AG04450 (cell line): ENCODE results near the gene BCL2L12. TPM values are rescaled to one million over a fixed set of nuclear protein-coding genes. Genes with fewer than 3 reads are reported as not detected.
"Not testable (repeated sequence)": the region's sequence is repeated elsewhere in the genome, so short reads cannot be mapped to it uniquely, and the experiment has no call there.

Source experiments
- CTCF ChIA-PET: fragments of 300-600, 350-600 bp; formaldehyde crosslinking; extraction: SDS; loops from one replicate; lab custom pipeline; 2022; ENCODE audit warnings: antibody characterized with exemption, inconsistent platforms; lab: Charles Lee
- POLR2A ChIA-PET: fragments of 350-600 bp; formaldehyde crosslinking; extraction: SDS; loops from one replicate; lab custom pipeline; 2021; ENCODE audit warnings: antibody characterized with exemption, inconsistent platforms; lab: Yijun Ruan, JAX
- DNase-seq: peaks from one replicate; pipeline ENCODE4 v3.0.0-alpha.2; 2011; ENCODE audit warnings: low read depth, low spot score
- H3K27ac ChIP-seq: one replicate; pipeline ENCODE4 v1.5.1; 2012; ENCODE audit warnings: low read depth, low read length, control low read depth
- H3K27me3 ChIP-seq: one replicate; pipeline ENCODE4 v1.6.0; 2012; ENCODE audit warnings: low read length; ENCODE audit not compliant: control insufficient read depth, insufficient read depth
- H3K4me3 ChIP-seq: 2 replicates; pipeline ENCODE4 v1.5.1; 2011; ENCODE audit warnings: mild to moderate bottlenecking, low read depth, low read length, control low read depth
- H3K9me3 ChIP-seq: 2 replicates; pipeline ENCODE4 v1.5.1; 2012; ENCODE audit warnings: low read length; ENCODE audit not compliant: control insufficient read depth, insufficient read depth
- polyA minus RNA-seq: library from RNA; depleted of rRNA, polyadenylated mRNA; stranded (reverse); fragments of >200 nt; gene quantifications from 2 replicates; pipeline ENCODE4 v1.2.3, GENCODE V29; 2011; rRNA and poly(A)+ RNA removed
- polyA plus RNA-seq: library from polyadenylated mRNA; depleted of rRNA; stranded (reverse); fragments of >200 nt; gene quantifications from 2 replicates; pipeline ENCODE4 v1.2.3, GENCODE V29; 2011; rRNA removed
- TF ChIP-seq, protein P1 (sequence below): IDR thresholded peaks from 2 replicates; pipeline ENCODE4 v1.5.1; 2011; ENCODE audit warnings: low read depth, low read length, control low read depth, inconsistent platforms

The BCL2L12 gene, protein sequence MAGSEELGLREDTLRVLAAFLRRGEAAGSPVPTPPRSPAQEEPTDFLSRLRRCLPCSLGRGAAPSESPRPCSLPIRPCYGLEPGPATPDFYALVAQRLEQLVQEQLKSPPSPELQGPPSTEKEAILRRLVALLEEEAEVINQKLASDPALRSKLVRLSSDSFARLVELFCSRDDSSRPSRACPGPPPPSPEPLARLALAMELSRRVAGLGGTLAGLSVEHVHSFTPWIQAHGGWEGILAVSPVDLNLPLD
- polyA plus RNA-seq = 8.8 and 10.9 TPM in 2 replicates
- 4.4 and 5.9 TPM in 2 replicates for polyA minus RNA-seq

DNA sequence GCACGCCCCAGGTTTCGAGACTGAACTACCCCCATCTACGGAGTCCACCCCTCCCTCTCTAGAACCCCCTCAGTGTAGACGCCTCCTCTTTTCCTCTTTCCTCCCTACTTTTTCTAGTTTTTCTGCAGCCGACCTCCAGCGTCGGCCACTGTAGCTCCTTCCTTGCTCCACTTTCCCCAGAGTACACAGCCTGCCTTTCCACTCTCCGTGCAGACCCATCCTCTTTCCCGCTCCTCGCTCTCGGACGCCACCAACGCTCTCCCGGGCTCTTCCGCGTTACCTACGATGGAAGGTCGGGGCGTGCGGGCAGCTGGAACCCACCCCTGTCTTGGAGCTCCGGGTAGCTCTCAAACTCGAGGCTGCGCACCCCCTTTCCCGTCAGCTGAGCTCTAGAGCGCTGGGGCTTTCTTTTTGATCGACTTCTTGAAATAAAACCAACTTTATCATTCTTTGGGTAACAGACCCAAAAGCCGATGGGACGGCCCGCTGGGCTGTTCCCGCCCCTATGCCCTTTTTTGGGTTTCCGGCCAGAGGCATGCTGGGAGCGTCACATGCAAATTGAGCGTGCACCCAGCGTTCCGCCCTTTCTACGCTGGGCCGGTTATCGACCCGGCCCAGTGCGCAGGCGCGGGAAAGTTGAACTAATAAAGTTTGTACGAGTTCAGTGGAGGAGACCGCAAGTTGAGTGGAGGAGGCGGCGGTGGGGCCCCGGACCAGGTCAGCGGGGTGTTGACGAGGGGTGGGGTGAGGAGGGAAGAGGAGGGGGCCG, at the start of gene BCL2L12, which contains the start of gene IRF3:
Gene BCL2L12, plus strand, starts transcription at position 583 of the 769 bp plus-strand sequence. CDS start 760 bp downstream, outside the sequence.
Gene IRF3, minus strand, starts transcription at position 507 of the 769 bp plus-strand sequence. CDS start 1,019 bp downstream, outside the sequence.
- ChIA-PET POLR2A (interaction anchor here (0.8 to 1.1 kb wide), 4 partner anchors 11 to 75 kb away, joined by 3 to 6 read pairs (median 4); partner anchors contain the start of gene RRAS), CTCF (no interaction called here)
- peak; percentile 91 for DNase-seq
- Histone ChIP-seq H3K27ac (peak within 1 kb of the TSS; percentile 75), H3K27me3 (no peaks in the 10 kb centered on the region), H3K9me3 (no peaks in the 10 kb centered on the region; the same call in 1 of the 2 replicates), H3K4me3 (peak within 1 kb of the TSS; percentile 93)
- TF ChIP-seq, protein P1, sequence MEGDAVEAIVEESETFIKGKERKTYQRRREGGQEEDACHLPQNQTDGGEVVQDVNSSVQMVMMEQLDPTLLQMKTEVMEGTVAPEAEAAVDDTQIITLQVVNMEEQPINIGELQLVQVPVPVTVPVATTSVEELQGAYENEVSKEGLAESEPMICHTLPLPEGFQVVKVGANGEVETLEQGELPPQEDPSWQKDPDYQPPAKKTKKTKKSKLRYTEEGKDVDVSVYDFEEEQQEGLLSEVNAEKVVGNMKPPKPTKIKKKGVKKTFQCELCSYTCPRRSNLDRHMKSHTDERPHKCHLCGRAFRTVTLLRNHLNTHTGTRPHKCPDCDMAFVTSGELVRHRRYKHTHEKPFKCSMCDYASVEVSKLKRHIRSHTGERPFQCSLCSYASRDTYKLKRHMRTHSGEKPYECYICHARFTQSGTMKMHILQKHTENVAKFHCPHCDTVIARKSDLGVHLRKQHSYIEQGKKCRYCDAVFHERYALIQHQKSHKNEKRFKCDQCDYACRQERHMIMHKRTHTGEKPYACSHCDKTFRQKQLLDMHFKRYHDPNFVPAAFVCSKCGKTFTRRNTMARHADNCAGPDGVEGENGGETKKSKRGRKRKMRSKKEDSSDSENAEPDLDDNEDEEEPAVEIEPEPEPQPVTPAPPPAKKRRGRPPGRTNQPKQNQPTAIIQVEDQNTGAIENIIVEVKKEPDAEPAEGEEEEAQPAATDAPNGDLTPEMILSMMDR = no peak

DNA sequence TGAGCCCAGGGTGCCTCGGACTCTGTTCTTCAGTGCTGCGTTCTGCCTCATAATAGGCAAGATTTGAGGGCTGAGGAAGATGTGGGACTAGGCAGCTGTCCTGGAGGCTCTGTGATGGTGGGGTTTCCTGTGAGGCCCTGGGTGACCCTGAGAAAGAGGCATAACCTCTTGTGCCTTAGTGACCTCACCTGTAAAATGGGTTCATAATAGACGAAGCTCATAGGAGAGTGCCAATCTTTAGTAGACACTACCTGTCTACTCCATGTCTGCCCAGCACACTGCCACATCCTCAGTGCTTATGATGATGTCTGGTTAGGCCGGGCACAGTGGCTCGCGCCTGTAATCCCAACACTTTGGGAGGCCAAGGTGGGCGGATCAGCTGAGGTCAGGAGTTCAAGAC, 49.2 kb upstream of the BCL2L12 start:
- no peak overlapping the region for H3K4me3 ChIP-seq
- TF ChIP-seq, protein P1 = no peak
- H3K27me3 ChIP-seq = no peaks in the 10 kb centered on the region
- H3K27ac ChIP-seq = no peak overlapping the region
- POLR2A ChIA-PET = no interaction called here
- CTCF ChIA-PET = no interaction called here
- DNase-seq = no peak
- peaks cover 3% of the 10 kb centered on the region; the same call in 1 of the 2 replicates for H3K9me3 ChIP-seq

DNA sequence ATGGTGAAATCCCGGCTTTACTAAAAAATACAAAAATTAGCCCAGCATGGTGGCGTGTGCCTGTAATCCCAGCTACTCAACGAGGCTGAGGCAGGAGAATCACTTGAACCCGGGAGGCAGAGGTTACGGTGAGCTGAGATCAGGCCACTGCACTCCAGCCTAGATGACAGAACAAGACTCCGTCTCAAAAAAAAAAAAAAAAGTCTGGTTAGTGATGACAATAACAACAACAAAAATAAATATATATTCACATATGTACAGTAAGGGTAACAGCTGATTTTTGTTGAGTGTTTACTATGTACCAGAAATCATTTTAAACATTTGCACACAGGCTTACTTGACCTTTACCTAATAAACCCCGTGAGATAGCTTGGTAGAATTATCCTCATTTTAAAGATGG, 48.8 kb upstream of the BCL2L12 start:
- CTCF ChIA-PET = no interaction called here
- TF ChIP-seq, protein P1 = no peak
- H3K27ac ChIP-seq = no peak overlapping the region

DNA sequence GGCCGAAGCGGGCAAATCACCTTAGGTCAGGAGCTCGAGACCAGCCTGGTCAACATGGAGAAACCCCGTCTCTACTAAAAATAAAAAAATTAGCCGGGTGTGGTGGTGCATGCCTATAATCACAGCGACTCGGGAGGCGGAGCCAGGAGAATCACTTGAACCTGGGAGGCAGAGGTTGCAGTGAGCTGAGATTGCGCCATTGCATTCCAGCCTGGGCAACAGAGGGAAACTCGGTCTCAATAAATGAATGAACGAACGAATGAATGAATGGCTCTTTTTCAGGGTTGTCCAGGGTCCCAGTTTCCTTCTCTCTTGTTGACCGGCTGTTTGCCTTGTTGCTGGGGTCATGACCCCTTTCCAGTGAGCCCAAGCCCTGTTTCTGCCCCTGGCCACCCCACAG, 47.9 kb upstream of the BCL2L12 start:
- POLR2A ChIA-PET = interaction anchor here (1.3 kb wide), 1 partner anchor 25 kb away, joined by 3 read pairs; no protein-coding TSS in a partner anchor
- CTCF ChIA-PET = not testable (repeated sequence)

More for the DNA sequence above, 48.8 kb upstream of the BCL2L12 start:
- DNase-seq = no peak
- H3K27me3 ChIP-seq = no peaks in the 10 kb centered on the region
- H3K4me3 ChIP-seq = no peak overlapping the region
- POLR2A ChIA-PET = interaction anchor here (1.3 kb wide), 1 partner anchor 24 kb away, joined by 3 read pairs; no protein-coding TSS in a partner anchor
- peaks cover 3% of the 10 kb centered on the region; the same call in 1 of the 2 replicates for H3K9me3 ChIP-seq

More for the DNA sequence above, 47.9 kb upstream of the BCL2L12 start:
- not testable (repeated sequence) for H3K4me3 ChIP-seq, DNase-seq, H3K9me3 ChIP-seq, H3K27me3 ChIP-seq, H3K27ac ChIP-seq
